ENCODE results near the gene RNF20.
"Not testable (repeated sequence)": the region's sequence is repeated elsewhere in the genome, so short reads cannot be mapped to it uniquely, and the experiment has no call there.

RNF20 gene, protein sequence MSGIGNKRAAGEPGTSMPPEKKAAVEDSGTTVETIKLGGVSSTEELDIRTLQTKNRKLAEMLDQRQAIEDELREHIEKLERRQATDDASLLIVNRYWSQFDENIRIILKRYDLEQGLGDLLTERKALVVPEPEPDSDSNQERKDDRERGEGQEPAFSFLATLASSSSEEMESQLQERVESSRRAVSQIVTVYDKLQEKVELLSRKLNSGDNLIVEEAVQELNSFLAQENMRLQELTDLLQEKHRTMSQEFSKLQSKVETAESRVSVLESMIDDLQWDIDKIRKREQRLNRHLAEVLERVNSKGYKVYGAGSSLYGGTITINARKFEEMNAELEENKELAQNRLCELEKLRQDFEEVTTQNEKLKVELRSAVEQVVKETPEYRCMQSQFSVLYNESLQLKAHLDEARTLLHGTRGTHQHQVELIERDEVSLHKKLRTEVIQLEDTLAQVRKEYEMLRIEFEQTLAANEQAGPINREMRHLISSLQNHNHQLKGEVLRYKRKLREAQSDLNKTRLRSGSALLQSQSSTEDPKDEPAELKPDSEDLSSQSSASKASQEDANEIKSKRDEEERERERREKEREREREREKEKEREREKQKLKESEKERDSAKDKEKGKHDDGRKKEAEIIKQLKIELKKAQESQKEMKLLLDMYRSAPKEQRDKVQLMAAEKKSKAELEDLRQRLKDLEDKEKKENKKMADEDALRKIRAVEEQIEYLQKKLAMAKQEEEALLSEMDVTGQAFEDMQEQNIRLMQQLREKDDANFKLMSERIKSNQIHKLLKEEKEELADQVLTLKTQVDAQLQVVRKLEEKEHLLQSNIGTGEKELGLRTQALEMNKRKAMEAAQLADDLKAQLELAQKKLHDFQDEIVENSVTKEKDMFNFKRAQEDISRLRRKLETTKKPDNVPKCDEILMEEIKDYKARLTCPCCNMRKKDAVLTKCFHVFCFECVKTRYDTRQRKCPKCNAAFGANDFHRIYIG

DNA sequence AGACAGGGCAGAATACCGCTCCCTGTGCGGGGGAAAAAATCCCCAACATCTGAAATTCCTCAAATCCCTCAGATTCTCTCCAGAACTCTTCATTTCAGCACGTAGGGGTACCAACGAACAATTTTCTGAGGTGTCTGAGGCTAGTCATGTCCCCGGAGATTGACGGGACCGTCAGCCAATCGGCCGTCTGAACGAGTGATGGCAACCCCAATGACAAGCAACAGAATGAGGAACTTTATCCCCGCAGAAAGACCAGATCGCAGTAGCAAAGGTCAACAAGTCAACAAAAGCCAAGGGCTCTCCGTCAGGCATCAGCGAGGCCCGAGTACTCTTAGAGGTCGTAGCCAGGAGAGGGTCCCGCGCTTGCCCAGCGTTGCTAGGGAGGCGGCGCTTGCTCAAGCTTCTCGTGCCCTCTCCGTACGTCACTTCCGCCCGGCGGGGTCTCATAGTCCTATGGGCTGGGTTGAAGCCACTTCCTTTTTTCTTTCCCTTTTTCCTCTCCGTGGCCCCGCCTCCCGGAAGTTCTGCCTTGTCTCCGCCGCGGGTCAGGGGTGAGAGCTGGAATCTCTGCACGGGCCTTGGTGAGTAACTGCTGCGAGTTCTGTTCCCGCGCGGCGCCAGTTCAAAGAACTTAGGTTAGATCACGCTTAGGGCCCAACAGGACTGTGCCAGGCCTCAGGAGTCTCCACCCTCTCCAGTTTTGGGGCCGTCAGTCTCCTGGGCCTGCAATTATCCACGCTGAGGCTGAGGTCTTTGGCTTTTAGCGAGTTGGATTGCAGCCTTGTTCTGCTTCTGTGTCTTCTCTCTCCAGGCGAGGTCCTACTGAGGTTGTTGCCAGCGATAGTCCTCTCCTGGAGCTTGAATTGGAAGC lies at the start of gene RNF20:
RNF20 (plus strand) TSS at position 520 of the 871 bp plus-strand sequence. CDS start 1,571 bp downstream, outside the sequence.
- peak; percentile 99 to 100 for DNase-seq

GRCh38 chr9:101484046-101484445 lies 49.6 kb upstream of the RNF20 start:
- no peak for DNase-seq

DNA sequence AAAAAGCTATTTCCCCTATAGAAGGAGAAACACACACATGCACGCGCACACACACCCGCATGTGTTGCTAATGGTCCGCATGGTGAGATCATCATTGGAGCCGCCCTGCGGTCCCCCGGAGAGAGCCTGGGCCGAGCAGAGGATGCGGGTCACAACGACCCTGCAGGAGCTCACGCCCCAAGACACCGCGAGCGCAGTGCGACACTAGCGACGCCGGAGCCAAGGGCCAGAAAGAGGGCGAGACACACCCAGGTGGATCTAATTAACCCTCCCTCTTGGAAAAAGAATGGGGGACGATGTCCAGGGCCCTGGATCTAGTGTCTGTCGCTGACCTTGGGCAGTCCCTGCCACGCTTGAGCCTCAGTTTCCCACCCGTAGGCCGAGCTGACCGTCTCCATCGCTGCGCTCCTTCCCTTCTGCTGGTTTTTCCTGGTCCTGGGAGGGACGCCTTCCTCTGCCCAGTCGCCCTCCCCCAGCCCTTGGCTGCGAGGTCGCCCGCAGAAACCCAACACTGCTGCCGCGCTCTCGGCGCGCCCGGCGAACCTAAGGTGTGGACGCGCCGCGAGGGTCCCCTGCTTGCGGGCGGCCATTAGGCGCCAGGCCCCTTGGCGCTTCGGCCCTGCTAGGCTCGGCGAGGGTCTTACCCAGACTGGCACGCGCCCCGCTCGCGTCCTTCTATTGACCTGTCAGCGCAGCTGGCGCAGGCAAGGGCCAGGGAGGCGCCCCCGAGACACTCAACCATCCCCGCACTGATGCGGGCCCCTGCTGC lies 47.5 kb upstream of the RNF20 start:
- DNase-seq = no peak

DNA sequence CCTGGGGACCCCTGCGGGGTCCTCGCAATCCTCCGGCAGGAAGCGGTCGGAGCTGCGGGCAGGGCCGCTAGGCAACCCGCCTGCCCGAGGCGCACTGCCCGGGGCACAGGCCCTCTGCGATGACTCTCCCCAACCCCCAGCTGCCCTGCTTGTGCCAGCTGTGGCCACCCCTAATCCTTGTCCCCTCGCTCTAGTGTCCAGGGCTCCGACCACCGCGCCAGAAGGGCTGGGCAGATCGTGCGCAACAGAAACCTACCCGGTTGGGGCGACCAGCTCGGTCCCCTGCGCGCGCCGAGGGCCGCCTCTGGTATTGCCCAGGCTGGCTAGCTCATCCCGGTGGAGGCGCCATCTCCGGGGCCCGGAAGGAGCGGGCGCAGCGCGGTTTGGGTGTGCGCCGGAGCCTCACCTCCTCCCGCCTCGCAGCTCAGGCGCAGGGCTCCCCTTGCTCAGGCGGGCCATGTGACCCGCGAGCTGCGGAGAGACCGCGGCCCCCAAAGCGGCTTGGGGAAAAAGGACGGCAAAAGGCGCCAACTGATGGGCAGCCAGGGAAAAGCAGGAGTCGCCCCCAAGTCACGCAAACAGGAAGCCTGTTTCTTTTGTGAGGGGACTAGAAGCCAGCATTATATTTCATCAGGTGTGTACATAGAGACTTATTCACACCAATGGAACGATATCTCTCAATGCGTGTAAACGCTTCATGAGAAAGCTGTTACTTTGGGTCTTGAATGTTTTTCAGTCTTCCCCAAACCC lies 46.8 kb upstream of the RNF20 start:
- no peak for DNase-seq

- no peak for DNase-seq
Observed at GRCh38 chr9:101487443-101487840, 46.2 kb upstream of the RNF20 start.

GRCh38 chr9:101495810-101496209 lies 37.8 kb upstream of the RNF20 start:
- no peak for DNase-seq

DNA sequence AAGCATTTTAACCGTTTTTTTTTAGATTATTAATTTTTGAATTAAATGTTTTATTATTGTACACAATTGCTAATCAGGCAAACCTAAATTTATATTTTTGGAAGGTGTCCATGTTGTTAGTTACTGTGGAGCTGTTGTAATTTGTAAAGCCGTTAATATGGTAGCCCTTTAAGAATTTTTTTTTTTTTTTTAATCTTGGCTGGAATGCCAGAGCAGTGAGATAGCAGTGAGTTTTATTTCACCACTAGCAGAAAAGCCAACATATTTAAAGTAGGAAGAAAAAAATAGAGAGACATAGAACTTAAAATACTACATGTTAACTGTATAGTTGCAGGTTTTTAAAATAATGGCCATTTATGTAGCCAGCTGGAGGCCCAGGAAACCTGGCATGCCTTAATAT lies 35.3 kb upstream of the RNF20 start:
- no peak for DNase-seq

DNA sequence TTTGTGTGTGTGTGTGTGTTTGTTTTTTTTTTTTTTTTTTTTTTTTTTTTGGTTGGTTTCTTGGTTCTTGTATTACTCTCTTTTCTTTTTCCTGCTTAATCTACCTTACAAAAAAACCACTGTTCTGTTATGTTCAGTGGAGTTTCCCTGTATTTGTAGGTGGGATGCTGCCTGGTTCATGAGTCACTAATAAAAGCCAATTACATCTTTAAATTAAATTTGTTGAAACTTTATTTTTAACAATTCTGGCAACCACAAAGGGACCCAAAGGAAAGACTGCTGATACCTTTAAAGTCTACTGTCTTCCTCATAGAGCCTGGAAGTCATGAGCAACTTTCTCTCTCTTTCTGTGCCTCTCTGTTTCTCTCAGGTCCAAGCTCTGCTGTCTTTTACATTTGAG lies 29.5 kb upstream of the RNF20 start:
- no peak for DNase-seq

GRCh38 chr9:101508211-101508610 lies 25.4 kb upstream of the RNF20 start:
- DNase-seq = no peak

GRCh38 chr9:101509572-101509971 lies 24.1 kb upstream of the RNF20 start:
- DNase-seq = no peak

DNA sequence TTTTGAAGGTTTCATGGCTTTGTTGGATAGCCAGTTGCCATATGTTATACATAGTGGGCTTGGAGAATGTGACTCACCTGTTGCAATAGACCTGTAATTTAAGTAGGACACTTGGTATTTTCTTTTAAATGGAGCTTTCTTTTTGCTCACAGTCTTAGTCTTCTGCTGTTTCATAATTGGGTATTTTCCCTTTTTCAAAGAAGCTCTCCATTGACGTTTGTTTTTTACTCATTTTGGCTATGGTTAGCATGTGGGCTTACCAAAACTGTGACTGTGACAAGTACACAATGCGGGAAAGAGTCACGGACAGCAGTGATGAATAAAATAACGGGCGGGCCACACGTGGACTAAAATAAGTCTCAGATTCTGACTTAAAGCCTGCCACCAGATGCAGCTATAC lies 23.2 kb upstream of the RNF20 start:
- DNase-seq = no peak

- DNase-seq = no peak
Observed at GRCh38 chr9:101511009-101511408, 22.6 kb upstream of the RNF20 start.

DNA sequence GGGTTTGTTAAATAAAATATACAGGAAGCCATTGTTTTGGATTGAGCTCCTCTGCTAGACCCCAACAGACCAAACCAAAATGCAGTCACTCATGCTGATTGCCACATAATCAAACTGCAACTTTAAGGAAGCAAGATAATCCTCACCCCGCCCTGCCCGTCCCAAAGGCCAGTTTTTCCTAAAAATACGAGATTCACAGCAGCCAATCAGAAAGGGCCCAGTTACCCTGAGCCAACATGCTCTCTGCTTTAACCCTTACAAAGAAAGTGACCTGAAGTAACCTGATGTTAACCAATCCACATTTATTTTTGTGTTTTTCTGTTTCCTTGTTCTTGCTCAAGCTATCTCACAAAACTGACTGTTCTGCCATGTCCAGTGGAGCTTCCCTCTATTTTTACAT lies 21.5 kb upstream of the RNF20 start:
- DNase-seq = no peak

DNA sequence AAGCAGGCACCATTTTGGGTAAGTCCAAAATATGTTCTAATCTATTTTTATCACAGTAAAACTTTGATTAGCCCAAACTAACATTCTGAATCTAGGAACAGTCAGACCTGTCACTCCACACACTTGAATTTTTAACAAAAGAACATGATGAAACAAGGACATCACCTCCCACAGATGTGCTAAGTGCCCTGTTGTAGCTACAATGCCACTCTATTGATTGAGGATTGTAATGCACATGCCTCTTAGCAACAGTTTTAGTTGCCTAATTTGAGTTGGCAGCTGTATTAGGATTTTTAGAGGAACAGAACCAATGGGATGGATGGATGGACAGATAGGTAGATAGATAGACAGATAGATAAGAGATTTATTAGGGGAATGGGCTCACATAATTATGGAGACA lies 20.3 kb upstream of the RNF20 start:
- DNase-seq = no peak

GRCh38 chr9:101514071-101514470 lies 19.6 kb upstream of the RNF20 start:
- no peak for DNase-seq

GRCh38 chr9:101516655-101517054 lies 17.0 kb upstream of the RNF20 start:
- DNase-seq = no peak

- DNase-seq = not testable (repeated sequence)
Observed at GRCh38 chr9:101518489-101518888, 15.2 kb upstream of the RNF20 start.

DNA sequence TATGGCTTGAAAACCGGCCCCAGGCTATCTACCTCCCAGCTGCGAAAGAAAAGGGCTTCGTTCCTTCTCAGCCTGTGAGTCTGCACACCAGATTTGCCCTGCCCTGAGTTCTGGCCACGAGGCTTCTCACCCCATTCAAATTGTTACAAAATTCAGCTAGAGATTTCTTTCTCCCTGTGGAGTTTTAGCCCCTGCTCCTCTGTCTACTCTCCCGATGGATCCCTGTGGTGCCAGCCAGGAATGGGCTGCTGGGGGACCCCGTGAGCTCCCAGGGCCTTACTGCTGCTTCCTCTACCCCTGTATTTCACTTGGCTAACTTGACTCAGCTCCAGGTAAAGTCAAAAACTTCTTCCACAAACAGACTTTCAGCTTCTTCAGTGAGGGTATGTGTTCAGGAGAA lies 9.3 kb upstream of the RNF20 start:
- DNase-seq = no peak

DNA sequence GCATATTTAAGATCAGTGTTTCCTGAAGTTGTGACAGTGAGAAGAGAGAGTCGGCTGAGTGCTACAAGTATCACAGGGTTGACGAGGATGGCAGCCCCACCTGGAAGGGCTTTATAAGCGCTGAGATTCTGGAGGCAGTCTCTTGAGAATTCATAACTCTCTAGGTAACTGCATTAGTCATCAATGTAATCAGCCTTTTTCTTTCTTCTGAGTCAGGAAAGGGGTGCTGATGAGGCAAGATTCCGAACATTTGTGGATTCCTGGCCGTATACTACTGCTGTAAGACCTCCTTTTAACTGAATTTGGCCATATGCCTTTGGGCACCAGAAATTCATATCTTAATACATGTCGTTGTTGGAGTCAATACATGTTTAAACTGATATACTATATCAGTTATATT lies 6.6 kb upstream of the RNF20 start:
- DNase-seq = no peak

GRCh38 chr9:101528015-101528414 lies 5.6 kb upstream of the RNF20 start:
- no peak for DNase-seq

DNA sequence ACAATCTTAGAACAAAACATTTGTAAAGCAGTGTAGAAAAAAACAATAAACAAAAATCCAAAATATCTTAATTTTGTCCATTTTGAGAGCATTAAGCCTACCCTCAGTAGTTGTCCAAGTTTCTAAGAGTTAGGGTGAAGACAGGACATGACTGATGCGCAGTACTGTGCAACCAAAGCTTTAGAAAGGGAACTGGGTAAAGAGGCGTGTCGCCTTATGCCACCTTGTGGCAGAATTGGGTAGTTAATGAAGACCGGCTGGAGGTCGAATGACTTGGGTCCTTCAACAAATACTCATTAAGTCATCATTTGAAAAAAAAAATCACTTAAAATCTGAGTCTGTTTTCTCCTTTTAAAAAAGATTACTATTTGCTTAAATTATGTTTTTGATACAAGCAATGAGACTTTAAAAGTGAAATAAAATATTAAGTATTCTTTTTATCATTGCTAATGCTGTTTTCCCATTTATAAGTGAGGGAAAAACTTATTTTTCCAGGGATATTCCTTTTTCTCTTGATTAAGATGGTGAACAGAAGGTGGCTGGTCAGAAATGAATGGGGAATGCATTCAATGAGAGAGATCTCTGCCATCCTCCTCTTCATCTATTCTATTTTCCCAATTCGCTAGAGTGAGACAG lies 3.5 kb upstream of the RNF20 start:
- peak; percentile 6 to 50 for DNase-seq
